ENCODE results near the gene DEGS2. TPM values are rescaled to one million over a fixed set of nuclear protein-coding genes. Genes with fewer than 3 reads are reported as not detected.

The DEGS2 gene
- total RNA-seq, 1 donor from 2014 or later, result not detected

DNA sequence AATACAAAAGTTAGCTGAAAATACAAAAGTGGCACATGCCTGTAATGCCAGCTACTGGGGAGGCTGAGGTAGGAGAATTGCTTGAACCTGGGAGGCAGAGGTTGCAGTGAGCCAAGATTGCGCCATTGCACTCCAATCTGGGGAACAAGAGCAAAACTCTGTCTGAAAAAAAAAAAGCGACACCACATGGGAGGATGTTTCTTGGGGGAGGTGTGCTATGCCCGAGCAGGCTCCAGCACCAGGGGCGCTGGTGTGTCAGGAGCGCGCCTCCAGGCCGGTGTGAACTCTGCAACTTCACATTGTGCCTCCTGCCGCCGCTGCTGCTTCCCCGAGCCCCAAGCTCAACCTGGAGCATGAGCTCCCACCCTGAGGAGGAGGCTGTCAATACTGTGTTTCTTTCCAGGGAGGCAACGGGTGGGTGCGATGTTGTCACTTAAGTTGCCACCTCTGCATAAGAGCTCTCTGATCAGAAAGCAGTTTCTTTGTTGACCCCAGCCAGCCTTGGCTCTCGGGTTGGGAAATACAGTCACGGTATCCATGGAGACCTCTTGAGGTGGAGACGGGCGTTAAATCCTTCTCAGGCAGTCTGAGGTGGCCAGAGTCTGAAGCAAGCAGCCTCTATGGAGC lies 18.9 kb downstream of the DEGS2 start:
- ATAC-seq, result no peak
- intact Hi-C loops (cut with DNase I), result loop anchor here (10.0 kb wide), 1 partner anchor 234 kb away; the partner anchor contains the start of gene WDR25
- no peak for DNase-seq (ENCODE audit: missing footprints)

DNA sequence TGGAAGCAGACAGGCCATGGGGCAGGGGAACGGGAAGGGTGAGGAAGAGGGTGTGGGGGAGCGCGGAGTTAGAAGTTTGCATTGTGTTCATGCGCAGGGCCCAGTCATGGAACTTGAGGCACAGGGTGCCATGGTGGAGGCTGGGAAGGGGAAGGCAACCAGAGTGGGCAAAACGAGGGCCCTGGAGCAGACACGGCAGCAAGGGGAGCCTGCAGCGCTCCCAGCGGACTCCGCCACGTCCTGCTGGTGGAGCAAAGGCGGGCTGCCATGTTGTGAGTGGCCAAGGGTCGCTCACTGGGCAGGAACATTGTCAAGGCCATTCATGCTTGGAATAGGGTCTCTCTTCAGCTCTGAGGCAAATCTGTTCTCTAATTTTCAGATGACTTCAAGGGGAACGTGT lies 20.5 kb downstream of the DEGS2 start:
- ATAC-seq, result no peak
- DNase-seq (ENCODE audit: missing footprints), result no peak
- intact Hi-C loops (cut with DNase I), result no loop called here

DNA sequence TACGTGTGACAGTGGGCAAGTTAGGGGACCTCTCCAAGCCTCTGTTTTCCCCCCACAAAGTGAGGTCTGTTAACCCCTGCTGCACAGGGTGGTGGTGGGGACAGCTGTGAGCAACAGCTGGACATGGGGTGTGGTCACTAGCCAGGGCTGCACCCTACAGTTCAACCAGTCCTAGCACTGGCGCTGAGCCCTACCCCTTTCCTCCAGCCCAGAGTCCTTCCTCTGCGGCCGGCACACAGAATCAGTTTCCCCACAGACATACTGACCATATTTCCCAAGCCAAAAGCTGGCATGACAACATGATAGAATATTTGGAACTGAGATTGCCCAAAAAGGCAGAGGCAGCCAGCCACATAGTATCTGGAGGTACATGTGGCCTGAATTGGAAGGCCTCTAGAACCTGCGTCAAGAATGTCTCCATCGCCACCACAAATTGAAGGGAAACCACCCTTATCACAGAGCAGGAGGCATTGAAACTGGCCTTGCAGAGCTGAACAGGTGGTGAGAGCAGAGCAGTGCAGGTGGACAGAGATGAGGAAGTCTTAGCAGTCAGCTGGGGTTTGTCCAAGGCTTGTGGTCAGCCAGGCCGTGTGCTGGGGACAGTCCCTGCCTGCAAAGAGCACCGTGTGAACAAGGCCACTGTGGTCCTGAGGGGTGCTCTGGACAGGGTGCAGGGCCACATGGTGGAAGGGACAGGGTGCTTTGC lies 21.2 kb downstream of the DEGS2 start:
- ATAC-seq (no peak), DNase-seq (ENCODE audit: missing footprints) (no peak)
- intact Hi-C loops (cut with DNase I), result no loop called here

DNA sequence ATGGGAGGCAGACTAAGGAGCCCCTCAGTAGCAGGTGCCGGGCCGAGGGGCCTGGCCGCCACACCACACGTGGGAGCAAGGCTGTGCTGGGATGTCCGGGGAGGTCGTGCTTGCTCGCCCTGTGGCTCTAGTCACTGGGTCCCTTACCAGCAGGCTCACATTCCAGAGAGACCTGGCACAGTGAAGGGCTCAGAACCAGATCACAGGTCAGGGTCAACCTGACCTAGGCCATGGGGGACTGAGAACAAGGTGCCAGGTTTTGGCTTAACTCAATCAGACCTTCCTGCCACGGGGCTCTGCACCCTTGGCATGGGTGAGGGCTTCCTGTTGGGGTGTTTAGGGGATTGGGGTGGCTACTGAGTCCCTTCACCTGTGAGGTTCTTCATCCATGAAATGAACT lies 22.3 kb downstream of the DEGS2 start:
- ATAC-seq (no peak), DNase-seq (ENCODE audit: missing footprints) (no peak)
- intact Hi-C loops (cut with DNase I), result no loop called here

DNA sequence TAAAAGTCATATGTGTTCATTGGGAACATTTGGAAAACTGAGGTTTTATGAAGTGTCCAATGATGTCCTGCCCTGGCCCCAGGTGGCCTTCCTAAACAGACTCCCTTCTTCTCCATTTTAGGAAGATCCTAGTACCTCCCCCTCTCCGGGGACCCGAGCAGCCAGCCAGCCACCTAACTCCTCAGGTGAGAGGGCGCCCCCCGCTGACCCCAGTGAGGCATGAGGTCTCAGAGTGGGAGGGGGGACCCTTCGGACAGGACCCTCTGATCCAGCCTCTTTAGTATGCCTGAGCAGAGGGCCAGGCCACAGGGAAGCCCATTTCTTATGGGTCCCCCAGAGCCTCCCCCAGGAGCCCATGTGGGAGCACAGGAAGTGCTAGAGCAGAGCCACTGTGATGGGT lies 23.7 kb downstream of the DEGS2 start:
- DNase-seq (ENCODE audit: missing footprints), result no peak
- intact Hi-C loops (cut with DNase I), result no loop called here
- no peak for ATAC-seq

DNA sequence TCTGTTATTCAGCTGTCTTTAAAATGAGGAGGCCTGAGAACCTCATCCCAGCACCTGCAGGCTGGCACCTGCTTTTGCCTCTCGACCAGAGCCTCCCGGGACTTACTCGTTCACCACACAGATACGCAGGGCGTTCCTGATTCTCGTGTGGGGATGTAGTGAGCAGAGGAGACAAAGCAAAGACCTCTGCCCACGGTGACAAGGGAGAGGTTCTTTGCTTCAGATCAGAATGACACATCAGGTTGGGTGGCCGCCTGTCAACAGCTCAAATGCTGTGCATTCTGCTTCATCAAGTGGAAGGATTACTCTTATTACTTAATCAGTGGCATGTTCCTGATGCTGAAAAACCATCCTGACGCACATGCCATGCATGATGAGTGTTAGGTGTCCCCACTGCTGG lies 24.4 kb downstream of the DEGS2 start:
- intact Hi-C loops (cut with DNase I), result no loop called here
- no peak for DNase-seq (ENCODE audit: missing footprints)
- ATAC-seq, result no peak

DNA sequence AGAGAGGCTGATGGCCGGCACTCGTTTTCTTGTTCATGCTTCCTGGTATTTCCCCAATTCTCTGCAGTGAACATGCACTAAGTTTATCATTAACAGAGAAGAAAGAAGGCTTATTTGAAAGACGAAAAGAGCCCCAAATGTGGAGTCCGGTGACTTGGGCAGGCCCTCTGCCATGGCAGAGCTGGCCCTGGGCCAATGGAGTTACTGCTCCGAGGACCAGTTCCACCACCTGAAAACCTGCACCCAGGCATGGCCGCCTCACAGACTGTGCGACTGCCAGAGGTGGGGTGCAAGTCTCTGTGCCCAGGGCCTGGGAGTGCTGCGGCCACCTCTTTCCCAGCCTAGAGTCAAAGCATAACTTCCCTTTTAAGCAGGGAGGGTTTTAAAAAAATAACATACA lies 24.9 kb downstream of the DEGS2 start:
- ATAC-seq (no peak), DNase-seq (ENCODE audit: missing footprints) (no peak)
- intact Hi-C loops (cut with DNase I), result no loop called here

DNA sequence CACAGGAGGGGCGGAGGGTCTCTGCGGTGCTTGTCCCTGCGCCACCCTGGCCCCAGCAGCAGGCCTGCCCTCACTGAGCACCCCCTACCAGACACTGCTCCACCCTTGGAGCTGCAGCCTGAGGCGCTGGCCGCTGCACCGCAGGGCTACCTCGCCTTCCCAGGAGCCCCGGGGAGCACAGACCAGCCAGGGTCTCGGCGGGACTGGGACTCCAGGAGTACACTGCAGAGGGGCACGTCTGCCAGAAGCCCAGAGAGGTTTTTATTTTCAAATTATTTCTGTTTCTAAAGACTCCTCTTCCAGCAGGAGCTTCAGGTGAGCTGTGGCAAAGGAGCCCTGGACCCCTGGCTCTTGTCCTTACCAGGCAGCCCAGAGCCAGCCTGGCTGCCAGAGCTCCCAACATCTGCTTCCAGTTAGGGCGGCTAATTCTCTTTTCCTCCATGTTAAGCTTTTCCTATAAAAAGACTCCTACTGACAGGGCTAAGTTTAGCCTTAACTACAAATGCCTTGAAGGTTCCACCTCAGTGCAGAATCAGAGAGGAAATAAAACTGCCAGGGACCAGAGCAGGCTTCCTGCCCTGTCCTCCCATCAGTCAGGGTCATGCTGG lies 26.4 kb downstream of the DEGS2 start:
- intact Hi-C loops (cut with DNase I), result no loop called here
- ATAC-seq, result no peak
- DNase-seq (ENCODE audit: missing footprints), result no peak

DNA sequence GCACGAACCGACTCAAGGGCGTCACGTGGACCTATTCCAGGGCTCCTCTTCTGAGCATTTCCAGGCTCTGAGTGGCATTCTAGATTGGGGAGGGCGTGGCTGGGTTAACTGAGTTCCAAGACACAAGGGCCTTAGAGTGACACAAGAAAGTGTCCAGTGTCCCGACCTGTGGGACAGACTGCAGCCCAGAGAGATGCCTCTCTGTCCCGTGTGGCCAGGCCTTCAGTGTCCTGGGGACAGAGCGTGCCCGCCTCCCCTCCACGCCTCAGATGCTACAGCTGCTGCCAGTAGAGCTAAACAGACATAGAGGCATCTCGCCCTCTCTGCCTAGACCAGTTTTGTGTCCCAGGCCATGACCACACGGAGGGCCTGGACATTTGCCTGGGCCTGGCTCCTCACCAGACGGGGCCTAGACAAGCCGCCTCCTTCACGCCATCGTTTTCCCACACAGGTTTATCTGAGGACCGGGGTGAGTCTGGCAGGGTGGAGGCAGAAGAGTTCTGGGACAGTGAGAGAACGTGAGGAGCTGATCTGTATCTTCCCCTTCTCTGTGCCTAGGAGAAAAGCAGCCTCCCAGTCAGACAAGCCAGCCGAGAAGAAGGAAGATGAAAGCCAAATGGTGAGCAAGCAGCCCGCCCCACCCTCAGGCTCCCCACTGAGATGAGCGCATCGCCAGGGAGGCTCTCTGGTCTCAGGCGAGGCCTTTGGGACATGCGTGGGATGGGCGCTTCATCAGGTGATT lies 27.1 kb downstream of the DEGS2 start:
- intact Hi-C loops (cut with DNase I), result no loop called here
- DNase-seq (ENCODE audit: missing footprints) (no peak), ATAC-seq (no peak)

DNA sequence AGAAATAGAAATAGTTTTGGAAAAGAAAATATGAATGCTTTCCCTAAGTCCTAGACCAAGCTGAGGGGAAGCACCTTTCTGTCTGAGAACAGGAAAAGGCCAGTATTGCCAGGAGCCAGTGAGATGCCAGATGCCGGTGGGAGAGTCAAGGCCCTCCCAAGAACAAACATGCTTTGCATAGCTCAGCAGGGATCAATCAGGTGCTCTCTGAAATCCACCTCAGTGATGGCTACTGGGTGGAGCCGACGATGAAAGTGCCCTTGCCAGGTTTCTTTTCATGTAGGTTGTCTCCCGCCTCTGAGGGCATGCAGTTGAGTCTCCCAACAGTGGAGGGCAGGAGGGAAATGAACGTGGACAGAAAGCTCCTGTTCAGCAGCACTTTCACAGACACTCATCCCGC lies 28.3 kb downstream of the DEGS2 start:
- intact Hi-C loops (cut with DNase I), result no loop called here
- DNase-seq (ENCODE audit: missing footprints), result no peak
- no peak for ATAC-seq

DNA sequence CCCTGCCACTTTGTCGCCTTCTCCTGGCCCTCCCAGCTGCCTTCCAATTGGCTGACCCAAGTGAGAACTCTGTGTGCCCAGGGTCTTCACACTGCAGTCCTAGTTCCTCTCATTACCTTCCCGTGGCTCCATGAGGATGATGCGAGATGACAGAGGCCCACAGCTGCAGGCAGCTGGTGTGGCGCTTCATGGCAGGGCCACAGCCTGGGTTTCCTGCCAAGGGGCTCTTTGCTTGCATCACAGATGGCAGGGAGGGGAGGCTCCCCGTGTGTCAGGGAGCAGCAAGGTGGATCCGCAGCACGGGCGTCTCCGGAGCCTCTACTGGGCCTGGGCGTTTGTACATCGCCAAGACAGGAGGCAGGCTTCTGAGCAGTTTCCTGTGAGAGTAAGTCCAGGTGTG lies 28.9 kb downstream of the DEGS2 start:
- no peak for ATAC-seq
- intact Hi-C loops (cut with DNase I), result no loop called here
- DNase-seq (ENCODE audit: missing footprints), result no peak

DNA sequence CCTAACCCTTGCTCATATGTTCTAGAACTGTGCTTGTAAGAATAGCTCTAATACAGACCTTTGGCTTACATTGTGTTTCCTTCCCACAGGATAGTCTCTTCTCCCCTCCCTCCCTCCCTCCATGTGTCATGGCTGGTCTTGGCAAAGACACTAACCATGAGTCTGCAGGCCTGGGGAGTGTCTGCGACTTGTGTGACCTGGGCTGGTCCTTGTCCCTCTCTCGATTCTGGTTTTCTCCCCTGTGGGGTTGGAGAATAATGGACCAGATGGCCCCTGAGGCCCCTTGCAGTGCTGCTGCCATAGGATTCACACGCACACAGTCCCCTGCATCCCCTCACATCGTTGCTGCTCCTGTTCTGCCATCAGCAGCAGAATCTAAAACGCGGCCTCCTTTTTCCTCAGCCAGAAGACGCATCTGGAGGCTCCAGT lies 30.3 kb downstream of the DEGS2 start:
- ATAC-seq (peak; percentile 42), DNase-seq (ENCODE audit: missing footprints) (no peak)
- intact Hi-C loops (cut with DNase I), result no loop called here

DNA sequence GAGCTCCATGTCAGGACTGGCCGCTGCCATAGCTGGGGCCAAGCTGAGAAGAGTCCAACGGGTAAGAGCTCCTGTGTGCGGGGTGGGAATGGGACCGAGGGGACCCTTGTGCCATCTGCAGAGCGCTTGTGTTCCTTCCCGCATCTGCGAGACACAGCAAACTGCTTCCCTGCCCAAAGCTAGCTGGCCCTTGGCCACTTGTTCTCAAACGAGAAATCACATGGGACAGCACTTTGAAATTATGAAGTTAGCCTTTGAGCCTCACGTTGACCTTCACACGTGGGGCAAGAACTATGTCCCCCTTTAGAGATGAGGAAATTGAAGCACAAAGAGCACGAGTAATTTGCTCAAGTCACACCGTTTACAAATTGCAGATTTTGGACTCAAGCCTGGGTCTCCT lies 30.8 kb downstream of the DEGS2 start:
- DNase-seq (ENCODE audit: missing footprints) (no peak), ATAC-seq (no peak)
- intact Hi-C loops (cut with DNase I), result no loop called here

DNA sequence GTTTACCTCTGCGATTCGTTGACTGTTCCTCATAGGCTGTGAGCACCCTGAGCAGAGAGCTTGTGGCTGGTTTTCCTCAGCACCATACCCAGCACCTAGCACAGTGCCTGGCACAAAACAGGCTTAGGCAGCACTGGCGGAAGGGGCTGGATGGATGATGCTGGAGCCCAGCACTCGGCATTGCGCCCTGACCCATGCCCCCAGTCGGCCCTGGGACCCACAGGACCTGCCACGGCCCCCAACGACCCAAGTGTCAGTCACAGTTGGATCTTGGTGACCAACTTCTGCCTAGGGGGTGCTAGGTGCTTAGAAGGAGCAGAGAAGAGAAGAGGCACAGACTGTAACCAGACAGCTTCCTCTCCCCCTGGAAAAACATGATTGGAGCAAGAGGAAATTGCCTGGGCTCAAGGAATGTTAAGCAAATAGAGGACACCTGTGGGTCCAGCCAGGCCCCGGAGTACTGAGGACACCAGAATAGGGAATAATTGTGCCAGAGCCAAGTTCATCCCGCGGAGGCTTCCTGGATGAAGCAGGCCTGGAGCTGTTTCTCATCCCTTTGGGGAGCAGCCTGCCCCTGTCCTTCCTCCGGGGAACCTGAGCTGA lies 31.5 kb downstream of the DEGS2 start:
- intact Hi-C loops (cut with DNase I), result no loop called here
- ATAC-seq, result no peak
- no peak for DNase-seq (ENCODE audit: missing footprints)

DNA sequence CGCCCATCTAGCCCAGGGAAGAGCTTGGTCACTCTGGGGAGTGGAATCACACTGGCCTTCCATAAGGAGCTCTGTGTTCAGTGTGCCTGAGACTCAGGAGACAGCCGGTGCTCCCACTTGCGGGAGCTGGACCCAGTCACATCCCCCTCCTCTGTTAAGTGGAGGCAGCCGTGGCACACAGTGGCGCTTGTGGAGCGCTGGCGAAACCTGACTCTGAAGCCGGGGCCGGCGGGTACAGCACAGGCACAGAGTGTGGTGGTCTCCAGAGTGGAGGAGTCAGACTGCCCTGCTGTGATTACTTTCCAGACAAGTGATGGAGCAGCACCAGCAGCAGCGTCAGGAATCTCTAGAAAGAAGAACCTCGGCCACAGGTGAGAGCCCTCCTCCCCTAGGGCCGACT lies 33.0 kb downstream of the DEGS2 start:
- peak; percentile 6 for DNase-seq (ENCODE audit: missing footprints)
- intact Hi-C loops (cut with DNase I), result no loop called here
- no peak for ATAC-seq

DNA sequence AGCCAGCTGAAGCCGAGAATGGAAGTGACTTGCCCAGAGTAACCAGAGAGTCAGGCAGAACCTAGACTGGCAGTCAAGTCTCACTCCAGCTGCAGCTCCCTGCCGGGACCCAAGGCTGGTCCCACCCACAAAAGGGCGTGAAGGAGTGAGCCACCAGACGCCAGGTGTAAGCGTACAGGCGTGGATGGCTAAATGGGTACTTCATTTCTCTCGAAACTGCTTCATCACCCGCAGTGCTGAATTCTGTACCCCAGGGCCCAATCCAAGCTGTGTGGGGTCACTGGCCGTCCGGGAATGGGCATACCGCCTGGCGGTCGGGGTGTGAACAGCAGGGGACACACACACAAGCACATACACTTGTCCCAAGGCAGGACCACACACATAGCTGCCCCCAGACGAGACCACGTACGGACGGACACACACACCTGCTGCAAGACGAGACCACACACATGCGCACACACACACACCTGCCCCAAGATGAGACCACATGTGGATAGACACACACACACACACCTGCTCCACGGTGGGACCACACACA lies 34.8 kb downstream of the DEGS2 start:
- DNase-seq (ENCODE audit: missing footprints), result peak; percentile 58
- intact Hi-C loops (cut with DNase I), result no loop called here
- ATAC-seq, result no peak

DNA sequence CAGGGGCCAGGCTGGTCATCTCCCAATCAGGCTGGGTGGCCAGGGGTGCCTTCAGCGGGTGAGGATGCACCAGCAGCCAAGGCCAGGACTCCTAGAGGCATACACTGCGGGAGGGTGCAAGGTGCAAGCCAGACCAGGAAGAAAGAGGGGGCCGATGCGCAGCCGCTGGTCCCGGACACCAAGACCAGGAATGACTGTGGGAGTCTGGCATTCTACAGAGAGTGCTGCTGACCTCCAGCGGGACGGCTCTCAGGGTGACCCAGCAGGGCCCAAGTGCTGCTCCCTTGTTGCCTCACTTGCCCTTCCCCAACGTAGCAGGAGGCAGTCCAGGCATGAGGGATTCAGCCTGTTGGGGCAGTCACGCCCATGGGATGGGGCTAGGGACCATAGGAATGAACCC lies 35.8 kb downstream of the DEGS2 start:
- no peak for ATAC-seq
- intact Hi-C loops (cut with DNase I), result no loop called here
- no peak for DNase-seq (ENCODE audit: missing footprints)

DNA sequence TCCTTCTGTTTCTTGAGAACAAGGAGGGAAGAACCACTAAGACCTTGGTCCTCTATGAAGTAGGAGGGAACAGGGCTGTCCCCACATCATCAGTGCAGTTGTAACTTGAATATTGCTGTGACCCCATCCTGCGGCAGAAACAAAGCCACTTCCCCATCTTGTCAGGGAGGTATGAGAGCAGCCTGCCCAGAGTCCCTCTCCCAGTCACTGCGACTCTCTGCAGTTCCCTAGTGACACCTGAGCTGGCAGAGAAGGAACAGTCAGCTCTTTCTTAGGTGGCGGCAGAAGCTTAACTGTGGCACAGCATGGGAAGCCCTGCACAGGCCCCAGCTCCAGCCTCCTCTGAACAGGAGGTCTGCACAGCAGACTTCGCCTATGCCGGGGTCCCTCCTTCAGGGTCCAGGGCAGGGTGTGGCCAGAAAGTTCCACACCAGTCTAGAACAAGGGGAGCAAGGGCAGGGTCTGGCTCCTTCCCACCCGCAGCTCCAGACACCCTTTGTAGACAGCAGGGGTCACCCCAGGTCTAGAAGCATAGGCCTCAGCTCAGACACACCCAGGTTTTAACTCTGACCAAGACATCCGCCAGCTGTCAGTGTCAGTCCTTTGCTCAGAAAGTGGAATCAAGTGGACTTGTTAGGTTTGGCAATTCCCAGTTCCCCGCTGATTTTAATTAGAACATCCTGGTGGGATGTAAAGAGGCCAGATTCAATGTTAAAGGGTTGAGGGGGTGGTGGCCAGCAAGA lies 36.8 kb downstream of the DEGS2 start:
- ATAC-seq (no peak), DNase-seq (ENCODE audit: missing footprints) (no peak)
- intact Hi-C loops (cut with DNase I), result no loop called here
